Lower lobe of right lung (tissue), 2 donors: ENCODE data around the gene CACNA1B. TPM values are rescaled to one million over a fixed set of nuclear protein-coding genes. Genes with fewer than 3 reads are reported as not detected.
A peak's percentile ranks its signal among the peaks of the same experiment; 100 is the strongest.

ENCODE experiments used
- ATAC-seq, 2 donors: fragments of 200-7000 bp; cut with Tn5 transposase; one replicate each; pipeline ENCODE4 v1.9.1; 2020 to 2022; ENCODE audit warnings: mild to moderate bottlenecking in 2 of 2, moderate library complexity in 2 of 2
- DNase-seq: peaks from one replicate; pipeline ENCODE4 v3.0.0-alpha.2; 2020
- H3K27ac ChIP-seq: fragments of 200-600 bp; one replicate; pipeline ENCODE4 v1.8.0; 2022
- H3K27me3 ChIP-seq: fragments of 200-600 bp; one replicate; pipeline ENCODE4 v1.8.0; 2022; ENCODE audit warnings: low read depth
- H3K36me3 ChIP-seq: fragments of 200-600 bp; one replicate; pipeline ENCODE4 v1.8.0; 2022; ENCODE audit warnings: mild to moderate bottlenecking
- H3K4me1 ChIP-seq: fragments of 200-600 bp; one replicate; pipeline ENCODE4 v1.8.0; 2022
- H3K4me3 ChIP-seq: fragments of 200-600 bp; one replicate; pipeline ENCODE4 v1.8.0; 2022; ENCODE audit warnings: mild to moderate bottlenecking
- H3K9me3 ChIP-seq: fragments of 200-600 bp; one replicate; pipeline ENCODE4 v1.8.0; 2022
- intact Hi-C: fragments of 100-400 bp; cut with DNase I; formaldehyde crosslinking; loops from one replicate; pipeline ENCODE4 v1.11.0; 2022
- total RNA-seq: library from RNA; stranded (reverse); fragmentation: NEBNext Ultra II Directional; extraction: Animal tissue kit (Norgen Biotek cat#: 25700); gene quantifications from one replicate; pipeline ENCODE4 v1.2.1, GENCODE V29; 2021
- TF ChIP-seq, protein P1 (sequence below): fragments of 200-600 bp; IDR thresholded peaks from one replicate; pipeline ENCODE4 v1.8.0; 2022; ENCODE audit warnings: antibody characterized with exemption, mild to moderate bottlenecking
- donor health status: DM: no; HTN: yes; CAD: no; lungs with severe emphysema.

The CACNA1B gene
- total RNA-seq, 1 donor from 2014 or later: 0.06 TPM

DNA sequence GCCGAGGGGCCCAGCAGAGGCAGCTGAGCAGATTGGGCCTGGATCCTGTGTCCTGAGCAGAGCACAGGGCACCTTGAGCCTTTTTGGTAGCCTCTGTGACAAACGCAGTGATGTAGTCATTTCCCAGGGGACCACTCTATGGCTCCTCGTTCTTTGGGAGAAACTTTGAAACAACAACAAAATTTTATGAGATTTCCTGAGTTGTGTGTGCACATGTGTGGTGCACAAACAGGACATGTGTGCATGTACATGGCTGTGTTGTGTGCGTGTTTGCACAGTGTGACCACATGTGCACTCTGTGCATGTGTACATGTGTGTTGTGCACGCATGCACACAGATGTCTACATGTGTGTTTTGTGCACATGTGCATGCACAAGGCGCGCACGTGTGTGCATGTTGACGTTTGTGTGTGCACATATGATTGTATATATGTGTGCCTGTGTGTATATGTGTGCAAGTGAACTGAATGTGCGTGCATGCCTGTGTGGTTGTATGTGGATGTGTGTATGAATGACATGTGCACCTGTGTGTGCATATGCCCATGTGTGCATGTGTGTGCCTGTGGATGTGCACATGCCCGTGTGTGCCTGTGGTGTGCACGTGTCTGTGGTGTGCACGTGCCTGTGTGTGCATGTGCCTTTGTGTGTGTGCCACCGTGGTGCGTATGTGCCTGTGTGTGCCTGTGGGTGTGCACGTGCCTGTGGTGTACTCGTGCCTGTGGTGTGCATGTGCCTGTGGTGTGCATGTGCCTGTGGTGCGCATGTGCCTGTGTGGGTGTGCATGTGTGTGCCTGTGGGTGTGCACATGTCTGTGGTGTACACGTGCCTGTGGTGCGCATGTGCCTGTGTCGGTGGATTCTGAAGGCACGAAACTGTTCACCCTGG is 221.6 kb downstream of the CACNA1B start:
- Histone ChIP-seq H3K9me3 (no peaks in the 10 kb centered on the region), H3K4me1 (no peaks in the 10 kb centered on the region), H3K4me3 (no peak overlapping the region), H3K27me3 (peaks cover 4% of the 10 kb centered on the region), H3K27ac (no peak overlapping the region), H3K36me3 (no peaks in the 10 kb centered on the region)
- DNase-seq: peak; percentile 28
- ATAC-seq: no peak
- intact Hi-C loops: no loop called here
- TF ChIP-seq, protein P1, sequence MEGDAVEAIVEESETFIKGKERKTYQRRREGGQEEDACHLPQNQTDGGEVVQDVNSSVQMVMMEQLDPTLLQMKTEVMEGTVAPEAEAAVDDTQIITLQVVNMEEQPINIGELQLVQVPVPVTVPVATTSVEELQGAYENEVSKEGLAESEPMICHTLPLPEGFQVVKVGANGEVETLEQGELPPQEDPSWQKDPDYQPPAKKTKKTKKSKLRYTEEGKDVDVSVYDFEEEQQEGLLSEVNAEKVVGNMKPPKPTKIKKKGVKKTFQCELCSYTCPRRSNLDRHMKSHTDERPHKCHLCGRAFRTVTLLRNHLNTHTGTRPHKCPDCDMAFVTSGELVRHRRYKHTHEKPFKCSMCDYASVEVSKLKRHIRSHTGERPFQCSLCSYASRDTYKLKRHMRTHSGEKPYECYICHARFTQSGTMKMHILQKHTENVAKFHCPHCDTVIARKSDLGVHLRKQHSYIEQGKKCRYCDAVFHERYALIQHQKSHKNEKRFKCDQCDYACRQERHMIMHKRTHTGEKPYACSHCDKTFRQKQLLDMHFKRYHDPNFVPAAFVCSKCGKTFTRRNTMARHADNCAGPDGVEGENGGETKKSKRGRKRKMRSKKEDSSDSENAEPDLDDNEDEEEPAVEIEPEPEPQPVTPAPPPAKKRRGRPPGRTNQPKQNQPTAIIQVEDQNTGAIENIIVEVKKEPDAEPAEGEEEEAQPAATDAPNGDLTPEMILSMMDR: no peak

DNA sequence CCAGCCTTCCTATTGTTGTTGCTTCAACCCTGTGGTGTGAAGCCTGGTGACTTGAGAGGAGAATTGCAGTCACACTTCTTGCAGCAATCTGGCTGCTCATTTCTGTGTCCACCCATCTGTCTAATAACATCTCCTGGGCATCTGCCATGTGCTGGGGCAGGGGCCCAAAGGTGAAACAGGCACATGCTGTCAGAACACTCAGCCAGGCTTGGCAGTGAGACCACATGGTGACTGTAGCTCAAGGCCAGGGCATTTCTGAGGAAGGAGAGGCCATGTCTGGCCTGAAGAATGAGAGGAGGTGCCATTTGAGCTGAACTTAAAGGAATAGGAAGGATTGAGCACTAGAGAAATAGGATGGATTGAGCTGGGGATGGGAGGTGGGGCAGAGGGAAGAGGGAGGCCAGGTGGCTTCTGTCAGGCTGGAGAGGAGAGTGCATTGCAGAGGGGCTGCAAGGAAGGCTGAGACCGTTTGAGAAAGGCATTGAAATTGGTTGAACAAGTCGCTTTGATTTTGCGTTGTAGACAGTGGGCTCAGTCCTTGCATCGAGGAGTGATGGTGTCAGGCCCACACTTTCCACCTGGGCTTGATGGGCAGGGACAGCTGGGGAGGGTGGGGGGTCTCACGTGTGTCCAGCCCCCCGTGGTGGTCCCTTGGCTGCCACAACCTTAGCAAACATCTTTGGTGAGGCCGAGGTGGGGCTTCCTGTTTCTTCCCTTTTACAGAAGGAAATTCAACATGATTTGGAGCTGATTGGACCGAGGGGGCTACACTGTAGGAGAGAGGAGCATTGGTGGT is 222.4 kb downstream of the CACNA1B start:
- Histone ChIP-seq H3K27ac (no peak overlapping the region), H3K4me3 (no peak overlapping the region), H3K36me3 (no peaks in the 10 kb centered on the region), H3K27me3 (peaks cover 4% of the 10 kb centered on the region), H3K9me3 (no peaks in the 10 kb centered on the region), H3K4me1 (no peaks in the 10 kb centered on the region)
- ATAC-seq (no peak), DNase-seq (peak; percentile 16)
- intact Hi-C loops: no loop called here
- TF ChIP-seq, protein P1: no peak

DNA sequence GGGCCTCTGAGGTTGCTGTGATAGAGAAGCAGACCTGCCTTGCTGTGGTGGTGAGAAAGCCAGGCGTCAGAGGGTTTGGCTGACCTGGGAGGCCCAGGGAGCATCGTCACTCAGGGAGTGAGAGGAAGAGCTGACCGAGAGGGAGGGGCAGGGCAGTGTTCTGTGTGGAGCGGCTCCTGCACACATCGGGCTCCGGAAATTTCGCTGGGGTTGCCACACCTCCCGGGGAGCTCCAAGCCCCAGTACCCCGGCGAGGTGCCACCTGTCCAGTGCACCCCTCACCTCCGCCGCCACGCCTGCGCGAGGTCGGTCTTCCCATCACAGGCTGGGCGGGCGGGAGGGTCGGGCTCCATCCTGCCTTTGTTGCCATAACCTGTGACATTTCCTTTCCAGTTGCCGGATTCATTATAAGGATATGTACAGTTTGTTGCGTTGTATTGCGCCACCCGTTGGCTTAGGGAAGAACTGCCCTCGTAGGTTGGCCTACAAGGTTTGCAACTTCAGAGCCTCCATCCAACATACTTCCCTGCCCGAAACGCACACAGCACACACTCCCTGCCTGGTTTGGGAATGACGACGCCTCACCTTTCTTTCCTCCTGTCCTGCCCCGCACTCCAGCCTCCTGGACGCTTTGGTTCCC is 223.2 kb downstream of the CACNA1B start:
- intact Hi-C loops: no loop called here
- TF ChIP-seq, protein P1: no peak
- DNase-seq (peak; percentile 36), ATAC-seq (no peak)
- no peaks in the 10 kb centered on the region for H3K36me3 ChIP-seq
- peaks cover 7% of the 10 kb centered on the region for H3K27me3 ChIP-seq
- H3K27ac ChIP-seq: no peak overlapping the region
- H3K4me3 ChIP-seq: no peak overlapping the region
- H3K9me3 ChIP-seq: no peaks in the 10 kb centered on the region
- no peaks in the 10 kb centered on the region for H3K4me1 ChIP-seq

DNA sequence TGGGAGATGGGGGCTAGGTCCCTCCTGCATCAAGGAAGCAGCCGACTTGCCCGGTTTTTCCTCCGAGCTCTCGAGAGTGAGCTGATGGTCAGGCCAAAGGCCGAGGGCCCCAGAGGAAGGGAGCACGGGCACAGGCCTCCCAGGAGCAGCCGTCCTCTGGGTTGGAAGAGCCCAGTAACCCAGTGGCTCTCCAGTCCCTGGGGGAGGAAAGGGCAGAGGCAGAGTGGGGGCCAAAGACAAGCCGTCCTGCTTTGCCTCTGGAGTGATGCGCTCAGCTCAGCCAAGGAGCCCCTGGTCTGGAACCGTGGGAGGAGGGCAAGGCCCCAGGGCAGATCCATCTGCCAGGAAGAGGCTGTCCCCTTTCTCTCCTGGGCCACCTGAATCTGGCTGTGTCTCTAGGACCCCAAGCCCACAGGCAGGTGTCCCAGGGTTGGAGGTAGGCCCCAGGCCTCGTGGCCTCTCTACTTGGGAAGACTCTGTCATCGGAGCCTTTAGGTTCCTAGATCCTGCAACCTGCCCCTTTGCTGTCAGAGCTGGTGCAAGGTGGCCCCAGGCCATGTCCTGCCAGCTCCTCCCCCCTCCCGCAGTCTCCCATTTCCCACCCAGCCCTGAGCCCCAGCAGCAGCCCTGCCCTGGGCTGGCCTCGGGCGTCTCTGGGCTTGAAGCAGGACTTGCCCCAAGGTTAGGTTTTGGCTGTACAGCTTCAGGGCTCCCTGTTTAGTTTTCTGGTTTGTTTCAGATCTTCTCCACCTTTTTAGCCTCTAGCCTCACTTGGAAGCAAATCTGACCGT is 224.1 kb downstream of the CACNA1B start:
- TF ChIP-seq, protein P1: no peak
- no peak overlapping the region for H3K27ac ChIP-seq
- intact Hi-C loops: no loop called here
- peaks cover 14% of the 10 kb centered on the region for H3K27me3 ChIP-seq
- H3K36me3 ChIP-seq: no peaks in the 10 kb centered on the region
- H3K4me3 ChIP-seq: no peak overlapping the region
- no peaks in the 10 kb centered on the region for H3K4me1 ChIP-seq
- ATAC-seq: no peak
- H3K9me3 ChIP-seq: no peaks in the 10 kb centered on the region
- no peak for DNase-seq
